Liver (tissue), 3 donors: Measurements from ENCODE around the gene TBC1D28.
"Not testable (repeated sequence)": the region's sequence is repeated elsewhere in the genome, so short reads cannot be mapped to it uniquely, and the experiment has no call there.

ENCODE experiments used
- JUND ChIP-seq, 2 donors: IDR thresholded peaks; 2 replicates each; pipeline ENCODE4 v1.6.1; 2016; ENCODE audit warnings: antibody characterized with exemption in 2 of 2
- MAX ChIP-seq: IDR thresholded peaks from 2 replicates; pipeline ENCODE4 v1.6.1; 2016; ENCODE audit warnings: antibody characterized with exemption
- RAD21 ChIP-seq, 2 donors: IDR thresholded peaks; 2 replicates each; pipeline ENCODE4 v1.6.1; 2016; ENCODE audit warnings: antibody characterized with exemption in 2 of 2, mild to moderate bottlenecking in 2 of 2
- REST ChIP-seq: IDR thresholded peaks from 2 replicates; pipeline ENCODE4 v1.6.1; 2016; ENCODE audit warnings: antibody characterized with exemption, mild to moderate bottlenecking
- TAF1 ChIP-seq: conservative IDR thresholded peaks from 2 replicates; pipeline ENCODE4 v1.6.1; 2016; ENCODE audit warnings: antibody characterized with exemption, mild to moderate bottlenecking
- YY1 ChIP-seq: IDR thresholded peaks from 2 replicates; pipeline ENCODE4 v1.6.1; 2016; ENCODE audit warnings: antibody characterized with exemption, mild to moderate bottlenecking
- ZBTB33 ChIP-seq: IDR thresholded peaks from 2 replicates; pipeline ENCODE4 v1.6.1; 2016; ENCODE audit warnings: antibody characterized with exemption
- TF ChIP-seq, protein P1 (sequence below): fragments of 150-350 bp; IDR thresholded peaks from 2 replicates; pipeline ENCODE4 v1.5.1; 2017; ENCODE audit warnings: improper control_type of control experiment, low read depth, low read length; ENCODE audit not compliant: missing input control
- donor health status: healthy.
- donor health status: healthy.

DNA sequence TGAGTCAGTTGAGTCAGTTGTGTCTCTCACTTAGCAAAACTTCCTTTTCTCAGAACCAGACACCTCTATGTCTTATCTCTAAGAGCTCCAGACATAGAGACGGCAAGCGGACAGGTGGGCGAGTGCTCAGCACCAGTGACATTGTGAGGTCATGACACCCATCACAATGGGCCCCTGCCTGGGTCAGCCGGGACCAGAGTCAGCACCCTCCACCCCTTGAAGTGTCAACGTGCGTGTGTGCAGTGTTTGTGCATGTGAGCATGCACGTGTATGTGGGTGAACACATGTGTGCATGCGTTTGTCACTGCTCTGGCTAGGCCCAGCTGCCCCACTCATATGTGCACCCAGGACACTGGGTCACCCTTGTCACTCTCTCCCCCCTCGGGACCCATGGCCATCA lies at the start of gene TBC1D28:
- TF ChIP-seq JUND (IDR thresholded peaks at IDR 0.05); ZBTB33; REST; RAD21 (IDR thresholded peaks at IDR 0.05); YY1; MAX; TAF1: not testable (repeated sequence)
- TF ChIP-seq, protein P1, sequence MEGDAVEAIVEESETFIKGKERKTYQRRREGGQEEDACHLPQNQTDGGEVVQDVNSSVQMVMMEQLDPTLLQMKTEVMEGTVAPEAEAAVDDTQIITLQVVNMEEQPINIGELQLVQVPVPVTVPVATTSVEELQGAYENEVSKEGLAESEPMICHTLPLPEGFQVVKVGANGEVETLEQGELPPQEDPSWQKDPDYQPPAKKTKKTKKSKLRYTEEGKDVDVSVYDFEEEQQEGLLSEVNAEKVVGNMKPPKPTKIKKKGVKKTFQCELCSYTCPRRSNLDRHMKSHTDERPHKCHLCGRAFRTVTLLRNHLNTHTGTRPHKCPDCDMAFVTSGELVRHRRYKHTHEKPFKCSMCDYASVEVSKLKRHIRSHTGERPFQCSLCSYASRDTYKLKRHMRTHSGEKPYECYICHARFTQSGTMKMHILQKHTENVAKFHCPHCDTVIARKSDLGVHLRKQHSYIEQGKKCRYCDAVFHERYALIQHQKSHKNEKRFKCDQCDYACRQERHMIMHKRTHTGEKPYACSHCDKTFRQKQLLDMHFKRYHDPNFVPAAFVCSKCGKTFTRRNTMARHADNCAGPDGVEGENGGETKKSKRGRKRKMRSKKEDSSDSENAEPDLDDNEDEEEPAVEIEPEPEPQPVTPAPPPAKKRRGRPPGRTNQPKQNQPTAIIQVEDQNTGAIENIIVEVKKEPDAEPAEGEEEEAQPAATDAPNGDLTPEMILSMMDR: not testable (repeated sequence)
